Activated effector memory CD4-positive, alpha-beta T cell treated with Interleukin-2 at 50 U/mL for 16 hours (primary cell): ENCODE measurements around the gene PDE3A.
"Not testable (repeated sequence)": the region's sequence is repeated elsewhere in the genome, so short reads cannot be mapped to it uniquely, and the experiment has no call there.

Experiments used
- DNase-seq: peaks from one replicate; pipeline ENCODE4 v3.0.0-alpha.2; 2020

PDE3A gene

GRCh38 chr12:20375560-20375959 lies 7.2 kb downstream of the PDE3A start:
- no peak for DNase-seq

GRCh38 chr12:20376984-20377383 lies 8.6 kb downstream of the PDE3A start:
- DNase-seq: no peak

- DNase-seq: no peak
These were observed 9.4 kb downstream of the PDE3A start for GRCh38 chr12:20377750-20378149.

- no peak for DNase-seq
These were observed 13.8 kb downstream of the PDE3A start for GRCh38 chr12:20382117-20382516.

DNA sequence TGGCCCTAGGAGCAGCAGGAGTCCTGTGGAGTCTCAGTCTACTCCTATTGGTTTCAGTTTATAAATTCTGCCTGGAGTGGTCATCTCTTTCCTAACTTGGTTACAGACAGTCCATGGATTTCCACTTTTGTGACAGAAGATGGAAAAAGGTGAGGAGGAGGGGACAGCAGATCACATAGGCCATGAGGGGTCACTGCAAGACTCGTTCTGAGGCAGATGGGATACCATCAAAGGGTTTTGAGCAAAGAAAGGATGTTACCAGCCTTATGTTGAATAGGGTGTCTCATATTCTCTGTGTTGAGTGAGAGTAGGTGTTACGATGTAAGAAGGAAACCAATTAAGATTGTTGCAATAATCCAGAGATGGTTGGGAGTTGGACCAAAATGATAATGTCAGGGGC lies 15.3 kb downstream of the PDE3A start:
- DNase-seq: no peak

DNA sequence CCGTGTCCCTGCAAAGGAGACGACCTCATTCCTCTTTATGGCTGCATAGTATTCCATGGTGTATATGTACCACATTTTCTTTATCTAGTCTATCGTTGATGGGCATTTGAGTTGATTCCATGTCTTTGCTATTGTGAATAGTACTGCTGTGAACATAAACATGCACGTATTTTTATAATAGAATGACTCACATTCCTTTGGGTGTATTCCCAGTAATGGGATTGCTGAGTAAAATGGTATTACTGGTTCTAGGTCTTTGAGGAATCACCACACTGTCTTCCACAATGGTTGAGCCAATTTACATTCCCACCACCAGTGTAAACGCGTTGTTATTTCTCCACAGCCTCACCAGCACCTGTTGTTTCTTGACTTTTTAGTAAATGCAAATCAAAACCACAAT lies 16.5 kb downstream of the PDE3A start:
- not testable (repeated sequence) for DNase-seq

GRCh38 chr12:20390846-20391245 lies 22.5 kb downstream of the PDE3A start:
- DNase-seq: no peak

- no peak for DNase-seq
These were observed 24.0 kb downstream of the PDE3A start for GRCh38 chr12:20392339-20392738.

DNA sequence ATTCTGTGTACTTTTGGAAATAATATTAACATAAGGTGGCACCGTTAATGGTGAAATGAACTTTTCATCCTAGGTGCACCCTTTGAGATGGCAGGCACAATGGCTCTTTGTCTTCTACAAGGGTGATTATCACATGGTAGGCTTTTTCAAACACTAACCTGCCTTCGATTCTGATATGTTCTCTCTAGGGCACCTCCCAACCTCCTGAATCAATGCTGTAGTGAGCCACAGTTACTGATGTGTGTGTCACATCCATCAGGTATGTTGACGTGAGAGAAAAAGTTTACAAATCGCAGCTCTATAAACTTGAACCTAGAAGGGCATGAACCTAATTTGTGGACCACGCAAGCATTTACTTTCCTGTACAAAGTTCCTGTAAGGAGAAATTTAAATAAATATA lies 25.4 kb downstream of the PDE3A start:
- DNase-seq: no peak

DNA sequence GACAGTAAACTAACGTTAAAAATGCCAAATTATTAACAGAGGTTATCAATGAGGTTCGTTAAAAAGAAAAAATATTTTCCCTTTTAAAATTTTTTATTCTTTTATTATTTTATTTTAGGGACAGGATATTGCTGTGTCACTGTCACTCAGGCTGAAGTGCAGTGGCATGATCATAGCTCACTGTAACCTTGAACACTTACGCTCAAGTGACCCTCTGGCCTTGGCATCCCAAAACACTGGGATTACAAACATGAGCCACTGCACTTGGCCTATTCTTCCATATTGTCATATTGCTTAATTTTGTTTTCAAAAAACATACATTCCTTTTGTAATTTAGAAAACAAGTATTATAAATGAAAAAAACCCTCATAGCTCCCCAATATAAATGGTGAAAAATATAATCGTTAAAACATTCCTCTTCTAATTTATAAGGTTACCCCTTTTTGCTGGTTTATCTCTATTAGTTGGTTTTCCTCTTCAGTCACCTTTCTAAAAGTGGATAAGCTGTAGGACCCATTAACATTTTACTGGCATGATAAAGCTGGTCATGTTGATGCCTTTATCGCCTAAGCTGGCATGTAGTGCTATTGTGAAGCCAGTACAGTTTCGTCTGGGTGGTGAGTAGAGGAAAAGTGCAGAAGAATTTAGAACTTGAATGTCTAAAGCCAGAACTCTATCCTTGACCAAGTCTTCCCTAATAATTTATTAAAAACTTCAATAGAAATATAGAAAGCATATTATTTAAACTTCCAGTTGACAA lies 27.6 kb downstream of the PDE3A start:
- no peak for DNase-seq

DNA sequence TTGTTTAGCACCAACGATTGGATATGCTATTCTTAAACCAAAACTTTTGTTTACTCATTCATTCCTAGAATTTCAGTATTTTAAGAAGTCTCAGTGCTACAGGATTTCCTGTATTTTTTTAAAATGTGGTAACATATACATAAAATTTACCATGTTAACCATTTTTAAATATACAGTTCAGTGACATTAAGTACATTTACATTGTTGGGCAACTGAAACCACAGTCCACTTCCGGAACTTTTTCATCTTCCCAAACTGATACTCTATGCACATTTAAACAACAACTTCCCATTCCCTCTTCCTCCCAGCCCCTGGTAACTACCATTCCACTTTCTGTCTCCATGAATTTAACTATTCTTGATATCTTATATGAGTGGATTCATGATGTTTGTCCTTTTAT lies 30.3 kb downstream of the PDE3A start:
- no peak for DNase-seq

GRCh38 chr12:20400003-20400402 lies 31.7 kb downstream of the PDE3A start:
- no peak for DNase-seq

- DNase-seq: no peak
These were observed 34.9 kb downstream of the PDE3A start for GRCh38 chr12:20403230-20403629.

DNA sequence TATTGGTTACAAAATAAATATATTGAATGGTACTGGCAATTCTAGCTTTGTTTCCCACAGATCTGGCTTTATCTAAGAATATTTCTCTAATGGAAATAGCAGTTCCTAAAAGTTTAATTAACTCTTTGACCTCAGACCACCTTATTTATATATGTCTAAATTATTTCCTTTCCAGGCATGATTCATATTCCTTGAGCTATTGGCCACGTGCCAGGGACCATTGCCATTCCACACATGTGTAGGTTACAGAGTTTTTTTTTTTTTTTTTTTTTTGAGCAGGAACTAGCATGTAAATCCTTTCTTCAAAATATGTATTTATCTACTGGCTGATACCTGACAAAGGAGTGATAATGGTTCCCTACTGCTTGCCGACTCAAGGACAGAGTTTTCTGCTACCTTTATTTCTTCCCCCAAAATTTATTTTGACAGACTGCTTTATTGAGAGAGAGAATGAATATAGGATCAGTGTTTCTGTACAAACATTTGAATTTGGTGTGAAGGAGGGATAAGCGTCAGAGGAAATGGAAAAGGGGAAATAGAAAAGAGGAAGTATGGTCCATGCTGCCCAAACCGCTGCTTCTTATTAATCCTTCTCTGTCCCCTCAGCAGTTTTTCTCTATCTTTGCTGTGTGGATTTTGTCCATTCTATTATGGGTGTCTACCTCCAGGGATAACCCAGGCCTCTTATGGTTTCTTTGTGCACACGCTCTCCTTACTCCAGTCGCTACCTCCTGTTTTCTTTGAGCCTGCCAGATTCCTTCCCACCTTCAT lies 36.4 kb downstream of the PDE3A start:
- DNase-seq: no peak

- no peak for DNase-seq
These were observed 41.5 kb downstream of the PDE3A start for GRCh38 chr12:20409607-20410377.

DNA sequence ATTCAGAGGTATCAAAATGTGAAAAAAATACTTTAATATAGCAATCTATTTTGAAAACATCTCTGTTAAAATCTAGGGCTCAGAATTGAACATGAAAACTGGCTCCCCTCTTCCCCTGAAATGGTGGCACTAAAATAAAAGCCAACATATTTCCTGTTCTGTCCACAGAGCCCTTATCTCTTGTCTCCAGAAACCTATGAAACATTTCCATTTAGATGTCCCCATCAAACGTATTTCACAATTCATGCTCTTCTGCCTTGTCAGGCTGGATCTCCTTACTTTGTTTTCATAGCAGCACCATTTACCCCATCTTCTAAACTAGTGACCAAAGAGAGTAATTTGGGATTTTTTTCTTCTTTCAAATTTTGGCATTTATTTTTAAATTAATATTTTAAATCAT lies 42.4 kb downstream of the PDE3A start:
- no peak for DNase-seq

- no peak for DNase-seq
These were observed 43.0 kb downstream of the PDE3A start for GRCh38 chr12:20411345-20411744.

DNA sequence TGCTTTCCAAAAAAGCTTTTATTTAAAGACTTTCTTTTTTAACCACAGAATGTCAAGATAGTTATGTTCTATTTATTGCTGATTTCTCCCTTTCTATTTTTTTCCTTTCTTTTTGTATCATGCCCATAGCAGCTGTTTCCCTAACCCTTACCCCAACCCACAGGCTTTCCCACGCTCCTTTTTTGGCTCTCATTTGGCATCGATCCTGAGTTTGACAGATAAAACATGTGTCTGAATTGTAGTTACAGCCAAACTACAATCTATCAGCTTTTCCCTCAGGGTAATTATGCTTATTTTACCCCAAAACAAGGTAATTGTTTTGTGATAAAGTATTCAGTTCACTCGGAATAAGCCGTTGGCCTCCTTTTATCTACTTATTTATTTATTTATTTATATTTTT lies 46.7 kb downstream of the PDE3A start:
- no peak for DNase-seq

GRCh38 chr12:20415641-20416040 lies 47.3 kb downstream of the PDE3A start:
- no peak for DNase-seq

DNA sequence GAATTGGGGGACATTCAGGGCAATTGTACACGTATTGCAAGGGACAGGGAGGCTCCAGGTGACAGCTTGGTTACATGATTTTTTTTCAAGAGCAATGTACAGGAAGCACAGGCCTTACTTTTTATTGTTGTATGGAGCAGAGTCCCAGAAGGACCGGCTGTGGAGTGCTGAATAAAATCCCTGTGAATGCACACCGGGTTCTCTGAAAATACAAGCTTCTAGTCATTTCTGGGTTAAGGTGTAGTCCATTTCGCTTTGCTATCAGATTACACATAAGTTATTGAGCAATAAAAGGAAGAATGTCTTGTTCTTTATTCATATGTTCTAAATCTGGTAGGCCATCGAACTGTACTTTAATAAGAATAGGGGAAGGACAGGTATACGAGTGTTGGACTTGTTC lies 52.2 kb downstream of the PDE3A start:
- no peak for DNase-seq

GRCh38 chr12:20421421-20421820 lies 53.1 kb downstream of the PDE3A start:
- DNase-seq: no peak

GRCh38 chr12:20423557-20423956 lies 55.2 kb downstream of the PDE3A start:
- no peak for DNase-seq

DNA sequence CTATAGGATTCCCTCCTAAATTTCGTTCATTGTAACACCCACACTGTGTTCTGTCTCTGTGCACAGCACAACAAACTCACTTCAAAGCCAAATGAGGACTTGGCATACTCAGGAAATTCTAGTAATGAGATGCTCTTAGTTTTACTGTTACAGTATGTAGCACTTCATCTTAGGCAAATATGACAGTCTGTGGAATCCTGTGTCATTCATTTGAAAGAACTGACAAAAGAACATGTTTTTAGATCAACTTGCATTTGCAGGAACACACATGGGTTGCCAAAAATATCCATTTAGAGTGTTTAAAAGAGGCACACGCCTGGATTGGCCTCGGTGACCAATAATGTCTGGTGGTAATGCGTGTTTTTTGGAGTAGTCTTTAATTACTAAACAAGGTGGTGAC lies 56.5 kb downstream of the PDE3A start:
- no peak for DNase-seq

DNA sequence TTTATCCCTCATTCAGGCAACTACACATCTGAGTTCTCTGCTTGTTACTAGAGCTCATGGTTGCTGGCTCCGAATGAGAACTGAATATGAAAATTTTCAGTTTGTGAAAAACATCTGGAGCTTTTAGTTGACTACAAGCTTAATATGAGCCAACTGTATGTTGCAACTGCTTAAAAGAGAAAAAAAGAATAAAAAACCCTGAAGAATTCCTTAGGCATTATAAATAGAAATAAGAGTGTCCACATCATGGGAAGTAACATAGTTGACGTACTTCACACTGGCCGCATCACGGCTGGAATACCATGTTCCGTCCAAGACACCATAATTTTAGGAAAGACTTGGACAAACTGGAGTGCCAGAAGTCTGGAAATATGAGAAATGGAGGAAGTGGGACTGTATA lies 57.9 kb downstream of the PDE3A start:
- no peak for DNase-seq
